GM12874 (cell line): ENCODE data around the gene KCND2.

Experiments
- TF ChIP-seq, protein P1 (sequence below): IDR thresholded peaks from 2 replicates; pipeline ENCODE4 v1.5.1; 2011; ENCODE audit warnings: low read depth, mild to moderate bottlenecking, control low read depth, low read length, moderate library complexity; ENCODE audit not compliant: insufficient read depth

Gene KCND2

DNA sequence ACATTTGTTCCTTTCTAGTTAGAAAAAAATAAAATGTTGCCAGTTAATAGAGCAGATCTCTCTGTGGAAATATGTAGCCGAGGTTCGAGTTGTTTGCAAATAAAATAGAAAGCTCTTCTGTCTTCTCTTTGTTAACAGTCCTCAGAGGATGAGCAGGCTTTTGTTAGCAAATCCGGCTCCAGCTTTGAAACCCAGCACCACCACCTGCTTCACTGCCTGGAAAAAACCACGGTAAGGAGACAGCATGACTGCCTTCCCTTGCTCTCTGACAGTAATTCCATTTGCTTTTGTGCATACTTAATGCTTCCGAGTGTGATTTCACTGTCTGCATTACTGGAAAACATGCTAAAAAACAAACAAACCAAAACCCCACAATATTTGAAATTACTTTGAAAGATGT lies 469.4 kb downstream of the KCND2 start:
- TF ChIP-seq, protein P1, sequence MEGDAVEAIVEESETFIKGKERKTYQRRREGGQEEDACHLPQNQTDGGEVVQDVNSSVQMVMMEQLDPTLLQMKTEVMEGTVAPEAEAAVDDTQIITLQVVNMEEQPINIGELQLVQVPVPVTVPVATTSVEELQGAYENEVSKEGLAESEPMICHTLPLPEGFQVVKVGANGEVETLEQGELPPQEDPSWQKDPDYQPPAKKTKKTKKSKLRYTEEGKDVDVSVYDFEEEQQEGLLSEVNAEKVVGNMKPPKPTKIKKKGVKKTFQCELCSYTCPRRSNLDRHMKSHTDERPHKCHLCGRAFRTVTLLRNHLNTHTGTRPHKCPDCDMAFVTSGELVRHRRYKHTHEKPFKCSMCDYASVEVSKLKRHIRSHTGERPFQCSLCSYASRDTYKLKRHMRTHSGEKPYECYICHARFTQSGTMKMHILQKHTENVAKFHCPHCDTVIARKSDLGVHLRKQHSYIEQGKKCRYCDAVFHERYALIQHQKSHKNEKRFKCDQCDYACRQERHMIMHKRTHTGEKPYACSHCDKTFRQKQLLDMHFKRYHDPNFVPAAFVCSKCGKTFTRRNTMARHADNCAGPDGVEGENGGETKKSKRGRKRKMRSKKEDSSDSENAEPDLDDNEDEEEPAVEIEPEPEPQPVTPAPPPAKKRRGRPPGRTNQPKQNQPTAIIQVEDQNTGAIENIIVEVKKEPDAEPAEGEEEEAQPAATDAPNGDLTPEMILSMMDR = no peak

DNA sequence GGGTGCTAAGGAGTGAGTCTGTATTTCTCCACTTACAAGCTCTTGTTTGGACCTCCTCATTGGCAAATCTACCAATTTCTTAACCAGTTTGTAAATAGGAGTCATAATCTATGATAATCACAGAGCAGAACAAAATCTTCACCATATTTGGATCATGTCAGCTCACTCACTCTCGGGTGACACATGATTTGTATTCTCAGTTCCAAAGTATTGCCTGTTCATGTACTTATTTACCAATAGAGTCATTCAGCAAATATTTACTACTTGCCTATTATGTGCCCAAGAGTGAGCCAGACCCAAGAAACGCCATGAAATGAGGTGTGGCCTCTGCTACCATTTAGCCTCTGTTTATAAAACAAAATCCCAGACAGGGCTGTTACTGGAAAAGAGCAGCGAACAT lies 470.2 kb downstream of the KCND2 start:
- TF ChIP-seq, protein P1 = no peak

DNA sequence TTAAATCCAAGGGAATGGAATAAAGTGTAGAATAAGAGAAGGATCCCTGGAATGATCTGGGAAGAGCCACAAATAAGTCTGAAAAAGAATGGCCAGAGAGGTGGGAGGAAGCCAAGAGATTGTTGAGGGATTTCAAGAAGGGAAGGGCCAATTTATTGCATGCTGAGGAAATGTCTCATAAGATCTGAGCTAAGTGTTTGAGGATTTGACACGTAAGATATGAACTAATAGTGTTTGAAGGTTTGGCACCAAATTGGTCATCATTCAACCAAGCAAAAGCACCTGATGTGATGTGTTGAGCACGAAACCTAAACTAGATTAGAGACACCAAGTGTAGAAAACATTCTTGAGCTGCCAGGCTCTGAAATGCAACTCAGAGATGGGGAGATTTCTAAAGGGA lies 487.1 kb downstream of the KCND2 start:
- TF ChIP-seq, protein P1 = no peak

DNA sequence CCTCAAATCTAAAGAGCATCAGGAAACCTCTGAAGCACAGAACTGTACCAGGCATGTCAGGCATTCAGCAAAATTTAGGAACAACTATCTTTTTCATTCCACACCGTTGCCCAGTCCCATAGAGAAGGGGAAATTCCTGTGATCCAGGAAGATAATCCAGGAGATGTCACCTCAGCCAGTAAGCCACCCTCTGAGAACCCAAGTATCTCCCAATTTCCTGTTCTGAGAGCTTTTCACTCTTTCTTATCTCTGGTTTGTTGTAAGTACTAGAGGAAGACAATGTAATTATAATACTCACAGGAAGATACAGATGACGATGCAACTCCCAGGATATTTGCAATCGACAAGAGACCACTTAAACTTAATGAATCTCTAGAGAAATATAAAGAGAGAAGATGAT lies 487.9 kb downstream of the KCND2 start:
- TF ChIP-seq, protein P1 = no peak

DNA sequence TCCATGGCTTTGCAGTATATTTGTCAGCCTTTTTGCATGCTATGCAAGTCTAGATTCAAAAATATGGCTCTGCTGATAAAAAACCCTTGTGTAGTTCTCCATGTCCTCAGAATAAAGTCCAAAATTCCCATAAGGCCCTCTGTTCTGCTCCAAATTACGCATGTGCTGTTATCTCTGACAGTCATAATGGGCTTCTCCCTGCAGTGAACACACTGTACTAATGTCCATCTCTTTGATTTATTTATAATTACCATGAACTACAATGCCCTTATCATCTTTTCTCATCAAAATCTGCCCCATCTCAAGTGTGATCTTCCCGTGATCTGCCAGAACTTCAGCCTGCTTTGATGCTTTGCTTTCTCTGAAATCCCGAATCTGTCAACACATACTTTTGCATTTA lies 497.2 kb downstream of the KCND2 start:
- TF ChIP-seq, protein P1 = no peak

DNA sequence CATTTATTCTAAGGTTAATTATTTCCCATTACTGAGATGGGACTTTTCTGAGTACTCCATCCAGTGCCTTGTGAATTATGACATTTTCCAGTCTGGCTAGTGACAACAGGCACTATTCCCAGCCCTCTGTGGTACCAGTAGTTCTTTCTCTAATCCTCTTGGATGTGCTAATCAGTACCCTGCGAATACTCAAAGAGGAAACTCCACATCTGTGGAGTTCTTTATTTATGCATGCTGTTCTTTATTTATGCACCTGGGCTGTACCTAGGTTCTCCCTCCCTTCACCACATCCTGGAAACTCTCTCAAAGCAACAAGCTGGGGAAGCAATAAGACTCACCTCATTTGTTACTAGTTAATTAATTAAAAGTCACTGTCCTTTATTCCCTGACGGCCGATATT lies 501.5 kb downstream of the KCND2 start:
- TF ChIP-seq, protein P1 = no peak

DNA sequence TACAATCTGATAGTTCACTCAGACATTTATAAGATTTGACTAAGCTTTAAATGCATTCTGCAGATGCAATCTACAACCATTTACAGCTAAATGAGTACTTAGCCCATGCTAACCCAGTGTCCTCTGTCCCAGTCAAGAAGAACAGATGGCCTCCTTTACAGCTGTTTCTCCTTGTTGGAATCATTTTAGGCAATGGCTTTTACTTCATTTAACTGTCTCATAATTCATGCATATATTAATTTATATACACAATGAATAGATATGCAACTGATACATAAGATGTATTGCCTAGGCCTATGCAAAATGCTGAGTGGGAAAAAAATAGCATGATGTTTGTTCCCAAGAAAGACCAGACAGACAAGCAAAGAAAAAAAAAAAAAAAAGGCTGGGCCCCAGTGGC lies 502.8 kb downstream of the KCND2 start:
- TF ChIP-seq, protein P1 = no peak

DNA sequence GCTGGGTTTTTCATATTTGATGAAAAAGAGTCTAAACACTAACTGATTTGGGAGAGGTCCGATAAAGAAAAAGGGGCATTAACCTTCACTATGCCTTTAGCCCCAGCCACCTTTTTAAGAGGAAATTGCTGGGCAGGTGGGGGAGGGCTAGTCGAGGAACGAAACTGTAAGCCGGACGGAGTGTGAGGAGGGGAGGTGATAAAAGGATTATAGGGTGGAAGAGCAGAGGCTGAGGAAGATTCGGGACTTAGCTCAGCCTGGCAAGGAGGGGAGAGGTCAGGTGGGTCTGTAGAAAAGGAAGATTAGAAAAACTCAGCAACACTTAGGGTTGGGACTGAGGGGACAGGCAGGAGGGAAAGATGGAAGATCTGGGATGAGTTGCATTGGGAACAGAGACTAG lies 508.0 kb downstream of the KCND2 start:
- TF ChIP-seq, protein P1 = no peak
